Esophagus muscularis mucosa (tissue), 4 donors: ENCODE data around the gene SEC16A. TPM values are rescaled to one million over a fixed set of nuclear protein-coding genes. Genes with fewer than 3 reads are reported as not detected.

Source experiments
- DNase-seq: peaks from one replicate; pipeline ENCODE4 v3.0.0-alpha.2; 2017; ENCODE audit errors: extremely low spot score
- H3K27ac ChIP-seq, 4 donors: fragments of 200-600 bp; sonication (generic); replicated peaks in 1 of 4; 1 replicate in 3 of 4; 2 replicates in 1 of 4; pipeline ENCODE4 v1.5.1; 2016 to 2019; ENCODE audit warnings: mild to moderate bottlenecking in 1 of 4
- H3K27me3 ChIP-seq, 4 donors: fragments of 200-600 bp; sonication (generic); one replicate each; pipeline versions ENCODE4 v1.5.1 to v1.6.0; 2016 to 2019
- H3K36me3 ChIP-seq, 4 donors: fragments of 200-600 bp; sonication (generic); one replicate each; pipeline ENCODE4 v1.5.1; 2016 to 2019
- H3K4me1 ChIP-seq, 4 donors: fragments of 200-600 bp; sonication (generic); one replicate each; pipeline ENCODE4 v1.5.1; 2016 to 2019
- H3K4me3 ChIP-seq, 4 donors: fragments of 200-600 bp; sonication (generic); 1 replicate in 2 of 4; 2 replicates in 2 of 4; pipeline ENCODE4 v1.5.1; 2016 to 2019; ENCODE audit warnings: mild to moderate bottlenecking in 4 of 4, moderate library complexity in 1 of 4
- H3K9me3 ChIP-seq, 4 donors: fragments of 200-600 bp; sonication (generic); 1 replicate in 3 of 4; 2 replicates in 1 of 4; pipeline ENCODE4 v1.5.1; 2016 to 2019
- EP300 ChIP-seq: sonication (generic); formaldehyde crosslinking; IDR thresholded peaks from one replicate; pipeline ENCODE4 v1.6.1; 2017; ENCODE audit warnings: antibody characterized with exemption
- POLR2A ChIP-seq: fragments of 450-650 bp; IDR thresholded peaks from one replicate; pipeline ENCODE4 v1.6.1; 2017; ENCODE audit warnings: antibody characterized with exemption, moderate library complexity, mild to moderate bottlenecking, low read depth
- POLR2AphosphoS5 ChIP-seq, 2 donors: sonication (generic); formaldehyde crosslinking; IDR thresholded peaks; one replicate each; pipeline ENCODE4 v1.6.1; 2017; ENCODE audit warnings: antibody characterized with exemption in 2 of 2
- WGBS: methylation state at CpG from one replicate; pipeline ENCODE4 v1.1.5; 2018; 5-methylcytosine and 5-hydroxymethylcytosine counted together
- intact Hi-C: fragments of 100-400 bp; cut with DNase I; formaldehyde crosslinking; loops from one replicate; pipeline ENCODE4 v1.15.1; 2023
- total RNA-seq, 4 donors: library from RNA; depleted of rRNA; stranded (reverse); fragments of >200 nt; gene quantifications; one replicate each; pipeline versions ENCODE4 v1.1.0 to v1.2.1, GENCODE V29; 2016
- TF ChIP-seq, protein P1 (sequence below), 3 experiments: fragments of 200-600 bp in 2 of 3; fragments of 450-650 bp in 1 of 3; sonication (generic) in 2 of 3; IDR thresholded peaks; one replicate each; pipeline ENCODE4 v1.5.1; 2017 to 2019; ENCODE audit warnings: antibody characterized with exemption in 3 of 3, mild to moderate bottlenecking in 2 of 3, moderate library complexity in 1 of 3

Gene SEC16A
- total RNA-seq, 4 donors from 2014 or later, result 43.2 to 62.3 (median 51.3) TPM

DNA sequence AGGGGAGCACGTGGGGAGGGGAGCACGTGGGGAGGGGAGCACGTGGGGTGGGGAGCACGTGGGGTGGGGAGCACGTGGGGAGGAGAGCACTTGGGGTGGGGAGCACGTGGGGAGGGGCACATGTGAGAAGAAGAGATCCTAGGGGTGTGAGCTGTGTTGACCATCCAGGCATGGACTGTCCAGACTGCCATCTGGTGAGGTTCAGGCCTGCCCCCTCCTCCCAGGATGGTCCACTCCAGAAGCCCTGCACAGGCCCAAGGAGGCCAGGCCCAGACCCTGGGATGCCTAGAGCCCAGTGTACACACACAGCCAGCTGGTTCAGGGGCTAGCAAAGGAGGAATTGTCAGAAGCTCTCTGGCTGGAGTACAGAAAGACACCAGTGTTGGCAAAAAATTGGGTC lies 85.2 kb downstream of the SEC16A start:
- H3K27ac ChIP-seq, result no peak overlapping the region
- H3K4me3 ChIP-seq, result no peak overlapping the region
- TF ChIP-seq POLR2AphosphoS5 (IDR thresholded peaks at IDR 0.05) (no peak), EP300 (no peak), POLR2A (no peak)
- TF ChIP-seq, protein P1, sequence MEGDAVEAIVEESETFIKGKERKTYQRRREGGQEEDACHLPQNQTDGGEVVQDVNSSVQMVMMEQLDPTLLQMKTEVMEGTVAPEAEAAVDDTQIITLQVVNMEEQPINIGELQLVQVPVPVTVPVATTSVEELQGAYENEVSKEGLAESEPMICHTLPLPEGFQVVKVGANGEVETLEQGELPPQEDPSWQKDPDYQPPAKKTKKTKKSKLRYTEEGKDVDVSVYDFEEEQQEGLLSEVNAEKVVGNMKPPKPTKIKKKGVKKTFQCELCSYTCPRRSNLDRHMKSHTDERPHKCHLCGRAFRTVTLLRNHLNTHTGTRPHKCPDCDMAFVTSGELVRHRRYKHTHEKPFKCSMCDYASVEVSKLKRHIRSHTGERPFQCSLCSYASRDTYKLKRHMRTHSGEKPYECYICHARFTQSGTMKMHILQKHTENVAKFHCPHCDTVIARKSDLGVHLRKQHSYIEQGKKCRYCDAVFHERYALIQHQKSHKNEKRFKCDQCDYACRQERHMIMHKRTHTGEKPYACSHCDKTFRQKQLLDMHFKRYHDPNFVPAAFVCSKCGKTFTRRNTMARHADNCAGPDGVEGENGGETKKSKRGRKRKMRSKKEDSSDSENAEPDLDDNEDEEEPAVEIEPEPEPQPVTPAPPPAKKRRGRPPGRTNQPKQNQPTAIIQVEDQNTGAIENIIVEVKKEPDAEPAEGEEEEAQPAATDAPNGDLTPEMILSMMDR (IDR thresholded peaks at IDR 0.05), result no peak
- no peaks in the 10 kb centered on the region for H3K9me3 ChIP-seq
- H3K36me3 ChIP-seq, result peaks cover 33 to 71% (median 67%) of the 10 kb centered on the region in 4 donors
- peaks cover 18 to 25% (median 24%) of the 10 kb centered on the region in 4 donors for H3K4me1 ChIP-seq
- intact Hi-C loops, result loop anchor here (5.0 kb wide), 1 partner anchor 60 kb away; no protein-coding TSS in a partner anchor
- no peak for DNase-seq
- 77% methylated on average over 3 of the region's 6 CpGs for WGBS
- no peaks in the 10 kb centered on the region for H3K27me3 ChIP-seq

- Histone ChIP-seq H3K36me3 (peaks cover 48 to 75% (median 71%) of the 10 kb centered on the region in 4 donors), H3K27me3 (no peaks in the 10 kb centered on the region), H3K4me3 (no peak overlapping the region), H3K9me3 (no peaks in the 10 kb centered on the region), H3K27ac (no peak overlapping the region), H3K4me1 (peaks cover 18 to 25% (median 24%) of the 10 kb centered on the region in 4 donors)
- 67% methylated on average over 4 of the region's 4 CpGs for WGBS
- intact Hi-C loops, result loop anchor here (5.0 kb wide), 1 partner anchor 59 kb away; no protein-coding TSS in a partner anchor
- TF ChIP-seq POLR2AphosphoS5 (IDR thresholded peaks at IDR 0.05), result no peak
- TF ChIP-seq POLR2A, result no peak
- no peak for TF ChIP-seq EP300
- TF ChIP-seq, protein P1 (IDR thresholded peaks at IDR 0.05), result no peak
- DNase-seq, result no peak
Observed at GRCh38 chr9:136396219-136396515, 86.7 kb downstream of the SEC16A start.

DNA sequence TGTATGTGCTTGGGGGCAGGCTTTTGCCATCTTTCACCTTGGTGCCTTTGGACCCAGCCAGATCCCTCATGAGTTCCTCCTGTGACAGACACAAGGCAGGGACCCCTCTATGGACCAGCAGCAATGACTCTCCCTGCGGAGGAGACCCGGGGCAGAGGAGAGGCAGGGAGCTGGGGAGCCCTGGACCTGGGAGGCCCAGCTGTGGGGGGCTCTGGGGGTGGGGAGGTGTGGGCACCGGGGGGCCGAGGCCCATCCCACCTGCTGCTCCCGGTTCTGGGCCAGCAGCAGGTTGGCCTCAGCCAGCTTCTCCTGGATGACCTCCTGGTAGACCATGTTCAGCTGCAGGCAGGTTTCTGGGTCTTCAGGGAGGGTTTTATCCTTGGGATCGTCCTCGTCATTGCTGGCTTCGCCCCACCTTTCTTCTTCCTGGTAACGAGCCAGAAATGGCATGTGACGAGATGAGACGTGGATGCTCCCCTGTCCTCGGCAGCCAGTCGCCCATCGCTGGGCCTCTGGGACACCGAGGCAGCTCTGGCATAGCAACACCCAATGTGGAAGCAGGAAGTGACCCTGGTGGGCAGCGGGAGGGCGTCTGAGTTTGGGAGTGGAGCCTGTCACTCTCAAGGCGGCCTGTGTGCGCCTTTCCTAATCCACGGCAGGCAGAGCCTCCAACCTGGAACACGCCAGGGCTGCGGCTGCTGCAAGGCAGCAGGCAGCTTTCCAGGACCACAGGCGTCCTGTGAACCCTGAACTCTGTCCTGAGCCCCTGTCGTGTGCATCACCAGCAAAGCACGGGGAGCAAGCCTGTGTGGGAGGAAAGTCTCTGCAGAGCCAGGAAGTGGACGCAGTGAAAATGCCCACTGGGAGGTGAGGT lies 87.3 kb downstream of the SEC16A start:
- Histone ChIP-seq H3K36me3 (peaks cover 49 to 79% (median 74%) of the 10 kb centered on the region in 4 donors), H3K27me3 (no peaks in the 10 kb centered on the region), H3K4me3 (no peak overlapping the region), H3K27ac (no peak overlapping the region), H3K9me3 (no peaks in the 10 kb centered on the region), H3K4me1 (peaks cover 16 to 23% (median 21%) of the 10 kb centered on the region in 4 donors)
- WGBS, result 91% methylated on average over 18 of the region's 26 CpGs
- TF ChIP-seq POLR2AphosphoS5 (IDR thresholded peaks at IDR 0.05) (no peak), POLR2A (no peak), EP300 (no peak)
- TF ChIP-seq, protein P1 (IDR thresholded peaks at IDR 0.05), result no peak
- intact Hi-C loops, result loop anchor here (5.0 kb wide), 1 partner anchor 58 kb away; no protein-coding TSS in a partner anchor
- DNase-seq, result no peak

GRCh38 chr9:136395020-136395340 lies 87.9 kb downstream of the SEC16A start:
- H3K27me3 ChIP-seq, result no peaks in the 10 kb centered on the region
- intact Hi-C loops, result loop anchor here (5.0 kb wide), 1 partner anchor 58 kb away; no protein-coding TSS in a partner anchor
- H3K4me1 ChIP-seq, result peaks cover 12 to 18% (median 17%) of the 10 kb centered on the region in 4 donors
- 97% methylated on average over 11 of the region's 13 CpGs for WGBS
- DNase-seq, result no peak
- TF ChIP-seq, protein P1 (IDR thresholded peaks at IDR 0.05), result no peak
- TF ChIP-seq POLR2A (no peak), POLR2AphosphoS5 (IDR thresholded peaks at IDR 0.05) (no peak)
- peaks cover 49 to 84% (median 76%) of the 10 kb centered on the region in 4 donors for H3K36me3 ChIP-seq
- no peaks in the 10 kb centered on the region for H3K9me3 ChIP-seq
- H3K4me3 ChIP-seq, result no peak overlapping the region
- no peak overlapping the region for H3K27ac ChIP-seq
